HepG2 (cell line): ENCODE data around the gene ST6GALNAC4. TPM values are rescaled to one million over a fixed set of nuclear protein-coding genes. Genes with fewer than 3 reads are reported as not detected.

ENCODE experiments used
- ATF7 ChIP-seq, 2 experiments: fragments of 450-650 bp in 1 of 2; sonication (generic) in 1 of 2; formaldehyde crosslinking in 1 of 2; IDR thresholded peaks; 2 replicates each; pipeline versions ENCODE4 v1.4.0 to v1.6.1; 2016 to 2020; ENCODE audit warnings: antibody characterized with exemption in 1 of 2, mild to moderate bottlenecking in 1 of 2, missing genetic modification reagents in 1 of 2
- BATF2 ChIP-seq: sonication (generic); formaldehyde crosslinking; IDR thresholded peaks from 2 replicates; pipeline ENCODE4 v1.8.0; 2022; ENCODE audit warnings: mild to moderate bottlenecking, missing genetic modification reagents, moderate library complexity
- GMEB1 ChIP-seq: sonication (generic); formaldehyde crosslinking; IDR thresholded peaks from 2 replicates; pipeline ENCODE4 v1.5.1; 2020; ENCODE audit warnings: missing genetic modification reagents, mild to moderate bottlenecking, borderline replicate concordance
- HMGXB4 ChIP-seq, 2 experiments: sonication (generic) in 1 of 2; formaldehyde crosslinking in 1 of 2; IDR thresholded peaks; 2 replicates each; pipeline versions ENCODE4 v1.4.0 to v1.6.1; 2018 to 2020; ENCODE audit warnings: missing genetic modification reagents in 2 of 2, borderline replicate concordance in 1 of 2, low read depth in 1 of 2, mild to moderate bottlenecking in 1 of 2, missing biosample characterization in 1 of 2
- HOXA9 ChIP-seq: sonication (generic); formaldehyde crosslinking; IDR thresholded peaks from 2 replicates; pipeline ENCODE4 v1.8.1; 2022; ENCODE audit warnings: missing genetic modification reagents, mild to moderate bottlenecking, moderate library complexity, borderline replicate concordance
- MED1 ChIP-seq: sonication (generic); formaldehyde crosslinking; IDR thresholded peaks from 2 replicates; pipeline ENCODE4 v1.4.0; 2020; ENCODE audit warnings: missing genetic modification reagents
- ONECUT2 ChIP-seq: sonication (generic); formaldehyde crosslinking; IDR thresholded peaks from 2 replicates; pipeline ENCODE4 v1.4.0; 2020; ENCODE audit warnings: missing genetic modification reagents
- PHF20 ChIP-seq: sonication (generic); formaldehyde crosslinking; IDR thresholded peaks from 2 replicates; pipeline ENCODE4 v1.5.0; 2020; ENCODE audit warnings: mild to moderate bottlenecking, missing genetic modification reagents
- PPARG ChIP-seq: conservative IDR thresholded peaks from 2 replicates; pipeline ENCODE4 v1.6.1; 2016; ENCODE audit warnings: missing biosample characterization, missing genetic modification reagents
- PRPF4 ChIP-seq: fragments of 200-400 bp; formaldehyde crosslinking; IDR thresholded peaks from 2 replicates; pipeline ENCODE4 v1.6.1; 2016; ENCODE audit warnings: low read length, low read depth; ENCODE audit not compliant: poor library complexity, severe bottlenecking
- SPEN ChIP-seq: sonication (generic); formaldehyde crosslinking; IDR thresholded peaks from 2 replicates; pipeline ENCODE4 v1.5.1; 2020; ENCODE audit warnings: low read depth, mild to moderate bottlenecking, missing genetic modification reagents
- TEF ChIP-seq: sonication (generic); formaldehyde crosslinking; IDR thresholded peaks from 2 replicates; pipeline ENCODE4 v1.5.0; 2020; ENCODE audit warnings: missing genetic modification reagents
- ZNF251 ChIP-seq: sonication (generic); formaldehyde crosslinking; IDR thresholded peaks from 2 replicates; pipeline ENCODE4 v1.9.0; 2021; ENCODE audit warnings: mild to moderate bottlenecking, missing genetic modification reagents
- ZNF451 ChIP-seq: sonication (generic); formaldehyde crosslinking; IDR thresholded peaks from 2 replicates; pipeline ENCODE4 v1.5.0; 2020; ENCODE audit warnings: mild to moderate bottlenecking, missing genetic modification reagents
- ZNF737 ChIP-seq: sonication (generic); formaldehyde crosslinking; IDR thresholded peaks from 2 replicates; pipeline ENCODE4 v1.5.0; 2020; ENCODE audit warnings: missing genetic modification reagents, mild to moderate bottlenecking, borderline replicate concordance
- polyA plus RNA-seq, 8 experiments: library from polyadenylated mRNA; depleted of rRNA in 3 of 8; stranded (reverse) in 7 of 8; unstranded in 1 of 8; fragments of >200 nt; fragmentation: Illumina TruSeq in 4 of 8; extraction: Trizol in 4 of 8; gene quantifications; 2 replicates each; pipeline versions ENCODE4 v1.2.1 to v1.2.3, GENCODE V29; 2011 to 2016; ENCODE audit warnings: low read depth in 4 of 8, missing spikeins in 1 of 8, mixed read lengths in 1 of 8; ENCODE audit not compliant: insufficient read depth in 1 of 8
- total RNA-seq, 5 experiments: library from RNA; depleted of rRNA; stranded (reverse); fragments of >200 nt; fragmentation: Illumina TruSeq; extraction: Trizol; gene quantifications; 2 replicates each; pipeline ENCODE4 v1.2.3, GENCODE V29; 2016; ENCODE audit warnings: low read depth in 1 of 5
- TF ChIP-seq, protein P1 (sequence below): sonication (generic); formaldehyde crosslinking; IDR thresholded peaks from 2 replicates; pipeline ENCODE4 v1.5.0; 2020; ENCODE audit warnings: mild to moderate bottlenecking, missing genetic modification reagents, borderline replicate concordance

Gene ST6GALNAC4
- total and polyA plus RNA-seq, 2 of the 13 experiments (the other 11 are each of a cell fraction or from before 2014, with no cell fraction given), result 18.8 to 27.7 TPM

DNA sequence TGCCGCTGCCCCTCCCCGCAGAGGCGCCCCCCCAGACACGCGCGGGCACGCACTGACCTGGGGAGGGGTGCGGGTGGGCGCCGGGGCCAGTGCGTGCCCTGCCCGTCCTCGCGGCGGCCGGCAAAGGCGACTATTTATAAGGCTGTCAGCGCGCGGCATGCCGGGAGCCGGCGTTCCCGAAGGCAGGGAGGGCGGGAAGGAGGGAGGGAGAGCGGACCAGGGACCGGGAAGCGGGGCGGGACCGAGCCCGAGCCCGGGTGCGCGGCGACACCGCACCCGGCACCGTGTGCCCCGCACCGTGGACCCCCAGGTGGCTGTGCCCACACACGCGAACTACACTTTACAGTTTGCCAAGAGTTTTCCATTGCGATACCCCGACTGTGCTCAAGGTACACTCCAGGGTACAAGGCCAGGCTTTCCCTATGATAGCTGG lies 39.3 kb downstream of the ST6GALNAC4 start, which contains the start of gene AK1 (continued):
- no peak for TF ChIP-seq PRPF4
- no peak for TF ChIP-seq ONECUT2
- 0 out of 2 replicates have a peak, but pooled peaks have one; percentile 21 for TF ChIP-seq ZNF451 (CRISPR knock-in tag)
- no peak for TF ChIP-seq ZNF251 (CRISPR knock-in tag)
- TF ChIP-seq MED1 (CRISPR knock-in tag), result no peak
- no peak for TF ChIP-seq GMEB1 (CRISPR knock-in tag)
- no peak for TF ChIP-seq ATF7 (IDR thresholded peaks at IDR 0.05)
- no peak for TF ChIP-seq ATF7 (CRISPR knock-in tag; IDR thresholded peaks at IDR 0.05)
- TF ChIP-seq HOXA9 (CRISPR knock-in tag), result no peak; the same call in 1 of the 2 replicates
- TF ChIP-seq, protein P1, sequence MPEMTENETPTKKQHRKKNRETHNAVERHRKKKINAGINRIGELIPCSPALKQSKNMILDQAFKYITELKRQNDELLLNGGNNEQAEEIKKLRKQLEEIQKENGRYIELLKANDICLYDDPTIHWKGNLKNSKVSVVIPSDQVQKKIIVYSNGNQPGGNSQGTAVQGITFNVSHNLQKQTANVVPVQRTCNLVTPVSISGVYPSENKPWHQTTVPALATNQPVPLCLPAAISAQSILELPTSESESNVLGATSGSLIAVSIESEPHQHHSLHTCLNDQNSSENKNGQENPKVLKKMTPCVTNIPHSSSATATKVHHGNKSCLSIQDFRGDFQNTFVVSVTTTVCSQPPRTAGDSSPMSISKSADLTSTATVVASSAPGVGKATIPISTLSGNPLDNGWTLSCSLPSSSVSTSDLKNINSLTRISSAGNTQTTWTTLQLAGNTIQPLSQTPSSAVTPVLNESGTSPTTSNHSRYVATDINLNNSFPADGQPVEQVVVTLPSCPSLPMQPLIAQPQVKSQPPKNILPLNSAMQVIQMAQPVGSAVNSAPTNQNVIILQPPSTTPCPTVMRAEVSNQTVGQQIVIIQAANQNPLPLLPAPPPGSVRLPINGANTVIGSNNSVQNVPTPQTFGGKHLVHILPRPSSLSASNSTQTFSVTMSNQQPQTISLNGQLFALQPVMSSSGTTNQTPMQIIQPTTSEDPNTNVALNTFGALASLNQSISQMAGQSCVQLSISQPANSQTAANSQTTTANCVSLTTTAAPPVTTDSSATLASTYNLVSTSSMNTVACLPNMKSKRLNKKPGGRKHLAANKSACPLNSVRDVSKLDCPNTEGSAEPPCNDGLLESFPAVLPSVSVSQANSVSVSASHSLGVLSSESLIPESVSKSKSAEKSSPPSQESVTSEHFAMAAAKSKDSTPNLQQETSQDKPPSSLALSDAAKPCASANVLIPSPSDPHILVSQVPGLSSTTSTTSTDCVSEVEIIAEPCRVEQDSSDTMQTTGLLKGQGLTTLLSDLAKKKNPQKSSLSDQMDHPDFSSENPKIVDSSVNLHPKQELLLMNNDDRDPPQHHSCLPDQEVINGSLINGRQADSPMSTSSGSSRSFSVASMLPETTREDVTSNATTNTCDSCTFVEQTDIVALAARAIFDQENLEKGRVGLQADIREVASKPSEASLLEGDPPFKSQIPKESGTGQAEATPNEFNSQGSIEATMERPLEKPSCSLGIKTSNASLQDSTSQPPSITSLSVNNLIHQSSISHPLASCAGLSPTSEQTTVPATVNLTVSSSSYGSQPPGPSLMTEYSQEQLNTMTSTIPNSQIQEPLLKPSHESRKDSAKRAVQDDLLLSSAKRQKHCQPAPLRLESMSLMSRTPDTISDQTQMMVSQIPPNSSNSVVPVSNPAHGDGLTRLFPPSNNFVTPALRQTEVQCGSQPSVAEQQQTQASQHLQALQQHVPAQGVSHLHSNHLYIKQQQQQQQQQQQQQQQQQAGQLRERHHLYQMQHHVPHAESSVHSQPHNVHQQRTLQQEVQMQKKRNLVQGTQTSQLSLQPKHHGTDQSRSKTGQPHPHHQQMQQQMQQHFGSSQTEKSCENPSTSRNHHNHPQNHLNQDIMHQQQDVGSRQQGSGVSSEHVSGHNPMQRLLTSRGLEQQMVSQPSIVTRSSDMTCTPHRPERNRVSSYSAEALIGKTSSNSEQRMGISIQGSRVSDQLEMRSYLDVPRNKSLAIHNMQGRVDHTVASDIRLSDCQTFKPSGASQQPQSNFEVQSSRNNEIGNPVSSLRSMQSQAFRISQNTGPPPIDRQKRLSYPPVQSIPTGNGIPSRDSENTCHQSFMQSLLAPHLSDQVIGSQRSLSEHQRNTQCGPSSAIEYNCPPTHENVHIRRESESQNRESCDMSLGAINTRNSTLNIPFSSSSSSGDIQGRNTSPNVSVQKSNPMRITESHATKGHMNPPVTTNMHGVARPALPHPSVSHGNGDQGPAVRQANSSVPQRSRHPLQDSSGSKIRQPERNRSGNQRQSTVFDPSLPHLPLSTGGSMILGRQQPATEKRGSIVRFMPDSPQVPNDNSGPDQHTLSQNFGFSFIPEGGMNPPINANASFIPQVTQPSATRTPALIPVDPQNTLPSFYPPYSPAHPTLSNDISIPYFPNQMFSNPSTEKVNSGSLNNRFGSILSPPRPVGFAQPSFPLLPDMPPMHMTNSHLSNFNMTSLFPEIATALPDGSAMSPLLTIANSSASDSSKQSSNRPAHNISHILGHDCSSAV (CRISPR knock-in tag), result no peak
- TF ChIP-seq TEF, result no peak
- TF ChIP-seq ZNF737 (CRISPR knock-in tag), result no peak
- TF ChIP-seq HMGXB4 (CRISPR knock-in tag; IDR thresholded peaks at IDR 0.05; ENCODE audit: borderline replicate concordance in 1 of 2, low read depth in 1 of 2), result peak in 1 of 2 experiments; percentile 30; a peak in 1 of 4 replicates
- 0 out of 2 replicates have a peak, but pooled peaks have one; percentile 42 for TF ChIP-seq PHF20 (CRISPR knock-in tag)
- TF ChIP-seq BATF2 (CRISPR knock-in tag), result no peak
- TF ChIP-seq SPEN (CRISPR knock-in tag), result peak; percentile 61; the same call in 1 of the 2 replicates
- TF ChIP-seq PPARG (CRISPR knock-in tag), result no peak
